ENCODE data around the gene IL1F10.

Gene IL1F10

GRCh38 chr2:113098041-113098440 lies 30.3 kb downstream of the IL1F10 start:
- H3K4me3 ChIP-seq (ENCODE audit: low read depth, low read length) = no peak overlapping the region
- TF ChIP-seq CTCF (IDR thresholded peaks at IDR 0.05; ENCODE audit: control insufficient read depth, extremely low read depth, insufficient read depth) = no peak
- DNase-seq (ENCODE audit: low read depth) = no peak

GRCh38 chr2:113098532-113098931 lies 30.8 kb downstream of the IL1F10 start:
- H3K4me3 ChIP-seq (ENCODE audit: low read depth, low read length) = no peak overlapping the region
- no peak for DNase-seq (ENCODE audit: low read depth)
- no peak for TF ChIP-seq CTCF (IDR thresholded peaks at IDR 0.05; ENCODE audit: control insufficient read depth, extremely low read depth, insufficient read depth)

- TF ChIP-seq CTCF (IDR thresholded peaks at IDR 0.05; ENCODE audit: control insufficient read depth, extremely low read depth, insufficient read depth) = no peak
- H3K4me3 ChIP-seq (ENCODE audit: low read depth, low read length) = no peak overlapping the region
- DNase-seq (ENCODE audit: low read depth) = no peak
These were observed 34.4 kb downstream of the IL1F10 start for GRCh38 chr2:113102133-113102532.

GRCh38 chr2:113103277-113103676 lies 35.5 kb downstream of the IL1F10 start:
- TF ChIP-seq CTCF (IDR thresholded peaks at IDR 0.05; ENCODE audit: control insufficient read depth, extremely low read depth, insufficient read depth) = no peak
- no peak overlapping the region for H3K4me3 ChIP-seq (ENCODE audit: low read depth, low read length)
- no peak for DNase-seq (ENCODE audit: low read depth)

- no peak overlapping the region for H3K4me3 ChIP-seq (ENCODE audit: low read depth, low read length)
- no peak for DNase-seq (ENCODE audit: low read depth)
- TF ChIP-seq CTCF (IDR thresholded peaks at IDR 0.05; ENCODE audit: control insufficient read depth, extremely low read depth, insufficient read depth) = no peak
These were observed 36.4 kb downstream of the IL1F10 start for GRCh38 chr2:113104054-113104611.

- TF ChIP-seq CTCF (IDR thresholded peaks at IDR 0.05; ENCODE audit: control insufficient read depth, extremely low read depth, insufficient read depth) = no peak
- no peak for DNase-seq (ENCODE audit: low read depth)
These were observed 37.4 kb downstream of the IL1F10 start for GRCh38 chr2:113105047-113105785.

GRCh38 chr2:113111121-113111520 lies 43.4 kb downstream of the IL1F10 start:
- DNase-seq (ENCODE audit: low read depth) = no peak
- H3K4me3 ChIP-seq (ENCODE audit: low read depth, low read length) = no peak overlapping the region
- TF ChIP-seq CTCF (IDR thresholded peaks at IDR 0.05; ENCODE audit: control insufficient read depth, extremely low read depth, insufficient read depth) = no peak

More at GRCh38 chr2:113105047-113105785, 37.4 kb downstream of the IL1F10 start:
- no peak overlapping the region for H3K4me3 ChIP-seq (ENCODE audit: low read depth, low read length)
